Natural killer cell (primary cell): ENCODE results near the gene DIAPH2. TPM values are rescaled to one million over a fixed set of nuclear protein-coding genes. Genes with fewer than 3 reads are reported as not detected.

ENCODE experiments used
- ATAC-seq, 3 donors: fragments of 150-1000 bp in 2 of 3; fragments of 200-7000 bp in 1 of 3; cut with Tn5 transposase; 1 replicate in 1 of 3; 2 replicates in 2 of 3; pipeline ENCODE4 v1.10.0; 2021; ENCODE audit warnings: mild to moderate bottlenecking in 2 of 3, moderate library complexity in 2 of 3
- DNase-seq, 2 donors: peaks; one replicate each; pipeline versions ENCODE4 v3.0.0 to v3.0.0-alpha.2; 2013 to 2021; ENCODE audit warnings: mixed read lengths in 1 of 2
- H3K27ac ChIP-seq: one replicate; pipeline ENCODE4 v1.5.1; 2013; ENCODE audit warnings: mild to moderate bottlenecking, low read length
- H3K27me3 ChIP-seq: one replicate; pipeline ENCODE4 v1.6.1; 2013; ENCODE audit warnings: low read length; ENCODE audit not compliant: control insufficient read depth, insufficient read depth
- H3K36me3 ChIP-seq: one replicate; pipeline ENCODE4 v1.6.1; 2013; ENCODE audit warnings: low read length; ENCODE audit not compliant: control insufficient read depth, insufficient read depth
- H3K4me1 ChIP-seq: one replicate; pipeline ENCODE4 v1.6.1; 2013; ENCODE audit warnings: low read length; ENCODE audit not compliant: control insufficient read depth, insufficient read depth
- H3K4me3 ChIP-seq: one replicate; pipeline ENCODE4 v1.5.1; 2013; ENCODE audit warnings: low read length
- H3K9me3 ChIP-seq: one replicate; pipeline ENCODE4 v1.6.1; 2013; ENCODE audit warnings: low read length; ENCODE audit not compliant: control insufficient read depth, insufficient read depth
- H3K27ac Mint-ChIP-seq, 2 donors: one replicate each; pipeline ENCODE4 v1.8.0; 2022; ENCODE audit warnings: mild to moderate bottlenecking in 2 of 2, mixed read lengths in 2 of 2, moderate library complexity in 1 of 2
- H3K27me3 Mint-ChIP-seq, 2 donors: one replicate each; pipeline ENCODE4 v1.8.0; 2022; ENCODE audit warnings: low read depth in 2 of 2, mixed read lengths in 2 of 2
- H3K36me3 Mint-ChIP-seq: one replicate; pipeline ENCODE4 v1.8.0; 2022; ENCODE audit warnings: mixed read lengths
- H3K4me1 Mint-ChIP-seq, 2 donors: one replicate each; pipeline ENCODE4 v1.8.0; 2022; ENCODE audit warnings: mixed read lengths in 2 of 2
- H3K4me3 Mint-ChIP-seq: one replicate; pipeline ENCODE4 v1.8.0; 2022; ENCODE audit warnings: mild to moderate bottlenecking, moderate library complexity, mixed read lengths
- H3K9me3 Mint-ChIP-seq, 2 donors: one replicate each; pipeline ENCODE4 v1.8.0; 2022; ENCODE audit warnings: mixed read lengths in 2 of 2
- WGBS: methylation state at CpG from one replicate; pipeline ENCODE4 v1.1.7; 2013; ENCODE audit warnings: missing lambda C conversion rate; ENCODE audit not compliant: insufficient coverage; 5-methylcytosine and 5-hydroxymethylcytosine counted together
- intact Hi-C: fragments of 100-400 bp; cut with micrococcal nuclease; formaldehyde crosslinking; loops from one replicate; pipeline ENCODE4 v1.14.2; 2022
- total RNA-seq, 4 donors: library from RNA; stranded (reverse); fragments of 120-200 nt in 1 of 4; gene quantifications; one replicate each; pipeline versions ENCODE4 v1.2.3 to v1.2.4, GENCODE V29; 2013 to 2022
- TF ChIP-seq, protein P1 (sequence below): fragments of 200-600 bp; IDR thresholded peaks from one replicate; pipeline ENCODE4 v1.8.0; 2022; ENCODE audit warnings: antibody characterized with exemption

Gene DIAPH2
- total RNA-seq, 3 donors from 2014 or later (not counting 1 experiment from before 2014, with no cell fraction given) = 17.0 to 18.2 (median 17.0) TPM

DNA sequence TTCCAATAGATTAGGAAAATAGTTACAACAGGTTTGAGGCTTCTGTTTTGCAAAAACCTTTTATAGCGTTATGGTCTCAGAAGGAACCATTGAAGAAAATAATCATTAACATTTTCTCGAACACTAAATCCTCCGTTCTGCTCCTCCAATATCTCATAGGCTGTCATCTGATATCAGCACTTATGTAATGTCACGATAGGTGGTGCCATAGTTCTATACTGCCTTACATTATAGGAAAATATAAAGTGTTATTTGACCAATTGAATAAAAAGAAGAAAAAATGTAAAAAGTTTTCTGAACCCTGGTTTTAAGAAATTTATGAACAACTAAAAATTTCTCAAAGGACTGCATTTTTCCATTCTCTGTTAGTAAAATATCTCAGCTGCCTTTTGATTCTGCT lies 490.5 kb downstream of the DIAPH2 start:
- Mint-ChIP-seq H3K36me3 (no peaks in the 10 kb centered on the region), H3K27me3 (no peaks in the 10 kb centered on the region), H3K4me1 (no peaks in the 10 kb centered on the region), H3K9me3 (no peaks in the 10 kb centered on the region), H3K27ac (no peak overlapping the region), H3K4me3 (no peak overlapping the region)
- TF ChIP-seq, protein P1, sequence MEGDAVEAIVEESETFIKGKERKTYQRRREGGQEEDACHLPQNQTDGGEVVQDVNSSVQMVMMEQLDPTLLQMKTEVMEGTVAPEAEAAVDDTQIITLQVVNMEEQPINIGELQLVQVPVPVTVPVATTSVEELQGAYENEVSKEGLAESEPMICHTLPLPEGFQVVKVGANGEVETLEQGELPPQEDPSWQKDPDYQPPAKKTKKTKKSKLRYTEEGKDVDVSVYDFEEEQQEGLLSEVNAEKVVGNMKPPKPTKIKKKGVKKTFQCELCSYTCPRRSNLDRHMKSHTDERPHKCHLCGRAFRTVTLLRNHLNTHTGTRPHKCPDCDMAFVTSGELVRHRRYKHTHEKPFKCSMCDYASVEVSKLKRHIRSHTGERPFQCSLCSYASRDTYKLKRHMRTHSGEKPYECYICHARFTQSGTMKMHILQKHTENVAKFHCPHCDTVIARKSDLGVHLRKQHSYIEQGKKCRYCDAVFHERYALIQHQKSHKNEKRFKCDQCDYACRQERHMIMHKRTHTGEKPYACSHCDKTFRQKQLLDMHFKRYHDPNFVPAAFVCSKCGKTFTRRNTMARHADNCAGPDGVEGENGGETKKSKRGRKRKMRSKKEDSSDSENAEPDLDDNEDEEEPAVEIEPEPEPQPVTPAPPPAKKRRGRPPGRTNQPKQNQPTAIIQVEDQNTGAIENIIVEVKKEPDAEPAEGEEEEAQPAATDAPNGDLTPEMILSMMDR = no peak
- Histone ChIP-seq H3K9me3 (no peaks in the 10 kb centered on the region), H3K4me3 (no peak overlapping the region), H3K36me3 (no peaks in the 10 kb centered on the region), H3K27ac (no peak overlapping the region), H3K27me3 (no peaks in the 10 kb centered on the region), H3K4me1 (no peaks in the 10 kb centered on the region)
- no peak for ATAC-seq
- intact Hi-C loops = no loop called here
- no CpG with 5 or more reads among the region's 4 CpGs for WGBS
- no peak for DNase-seq

DNA sequence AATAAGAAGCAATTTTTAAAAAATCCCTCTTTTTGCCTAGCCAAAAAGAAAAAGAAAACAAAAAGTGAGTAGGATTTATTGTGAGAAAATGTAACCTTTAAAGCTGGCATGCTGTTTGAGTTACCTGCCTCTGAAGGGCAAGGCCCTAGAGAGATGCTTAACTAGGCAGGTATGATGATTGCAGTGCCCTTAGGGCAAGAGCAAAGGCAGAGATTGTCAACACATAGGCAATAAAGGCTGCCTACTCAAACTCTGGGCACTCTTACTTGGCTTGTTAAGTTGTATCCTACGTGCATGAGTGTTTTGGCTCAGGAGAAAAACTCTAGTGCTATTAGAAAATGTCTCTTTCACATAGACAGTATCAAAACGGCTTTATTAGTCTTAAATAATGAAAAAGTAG lies 505.0 kb downstream of the DIAPH2 start:
- Mint-ChIP-seq H3K4me3 (no peak overlapping the region), H3K9me3 (no peaks in the 10 kb centered on the region), H3K36me3 (no peaks in the 10 kb centered on the region), H3K27me3 (no peaks in the 10 kb centered on the region), H3K27ac (no peak overlapping the region), H3K4me1 (no peaks in the 10 kb centered on the region)
- Histone ChIP-seq H3K9me3 (no peaks in the 10 kb centered on the region), H3K4me1 (no peaks in the 10 kb centered on the region), H3K27me3 (no peaks in the 10 kb centered on the region), H3K4me3 (no peak overlapping the region), H3K36me3 (no peaks in the 10 kb centered on the region), H3K27ac (no peak overlapping the region)
- intact Hi-C loops = no loop called here
- DNase-seq = no peak
- no peak for ATAC-seq
- 100% methylated on average over 1 of the region's 2 CpGs for WGBS
- TF ChIP-seq, protein P1 = no peak

DNA sequence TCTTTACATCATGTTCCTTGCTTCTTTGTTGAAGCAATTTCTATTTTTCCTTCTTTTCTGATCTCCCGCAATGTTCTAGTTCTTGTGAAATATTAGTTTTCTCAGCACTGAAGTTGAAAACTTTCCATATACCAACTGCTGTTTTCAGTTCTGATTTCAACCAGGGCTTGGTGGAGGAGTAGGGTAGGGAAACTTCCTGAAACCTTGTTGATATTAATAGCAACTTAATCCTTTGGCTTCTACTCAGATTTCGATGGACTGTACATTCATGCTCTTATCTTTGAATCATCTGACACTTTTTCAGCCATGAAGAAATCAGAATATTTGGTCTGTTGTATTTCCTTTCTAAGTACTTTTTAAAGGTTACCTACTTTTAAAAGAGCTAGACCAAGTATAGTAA lies 514.9 kb downstream of the DIAPH2 start:
- no peak overlapping the region for H3K4me3 ChIP-seq
- TF ChIP-seq, protein P1 = no peak
- no peaks in the 10 kb centered on the region for H3K27me3 ChIP-seq
- Mint-ChIP-seq H3K27ac (no peak overlapping the region), H3K9me3 (peaks cover 0 to 4% of the 10 kb centered on the region in 2 donors), H3K36me3 (no peaks in the 10 kb centered on the region), H3K4me1 (no peaks in the 10 kb centered on the region), H3K27me3 (peaks cover 0 to 6% of the 10 kb centered on the region in 2 donors), H3K4me3 (no peak overlapping the region)
- ATAC-seq = no peak
- H3K36me3 ChIP-seq = no peaks in the 10 kb centered on the region
- H3K9me3 ChIP-seq = no peaks in the 10 kb centered on the region
- H3K4me1 ChIP-seq = no peaks in the 10 kb centered on the region
- WGBS = no CpG with 5 or more reads among the region's 2 CpGs
- no peak overlapping the region for H3K27ac ChIP-seq
- intact Hi-C loops = no loop called here
- no peak for DNase-seq

DNA sequence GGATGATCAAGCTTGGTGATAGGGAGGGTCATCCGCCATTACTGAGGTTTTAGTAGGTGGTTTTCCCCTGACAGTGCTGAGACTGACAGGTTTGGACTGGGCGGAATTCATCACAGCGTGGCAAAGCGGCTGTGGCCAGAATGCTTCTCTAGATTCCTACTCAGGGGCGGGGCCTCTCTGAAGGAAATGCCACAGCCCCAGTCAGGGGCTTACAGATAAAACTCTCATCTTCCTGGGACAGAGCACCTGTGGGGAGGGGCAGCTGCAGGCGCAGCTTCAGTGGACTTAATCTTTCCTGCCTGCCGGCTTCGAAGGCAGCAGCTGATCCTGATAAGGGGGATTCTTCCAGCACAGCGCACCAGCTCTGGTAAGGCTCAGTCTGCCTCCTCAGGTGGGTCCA lies 515.8 kb downstream of the DIAPH2 start:
- Histone ChIP-seq H3K27ac (no peak overlapping the region), H3K4me1 (no peaks in the 10 kb centered on the region), H3K27me3 (no peaks in the 10 kb centered on the region), H3K4me3 (no peak overlapping the region), H3K36me3 (no peaks in the 10 kb centered on the region), H3K9me3 (no peaks in the 10 kb centered on the region)
- peaks cover 0 to 4% of the 10 kb centered on the region in 2 donors for H3K9me3 Mint-ChIP-seq
- DNase-seq (no peak), ATAC-seq (no peak)
- no peak overlapping the region for H3K27ac Mint-ChIP-seq
- TF ChIP-seq, protein P1 = no peak
- no peaks in the 10 kb centered on the region for H3K4me1 Mint-ChIP-seq
- H3K4me3 Mint-ChIP-seq = no peak overlapping the region
- WGBS = 96% methylated on average over 9 of the region's 9 CpGs
- intact Hi-C loops = no loop called here
- H3K27me3 Mint-ChIP-seq = peaks cover 0 to 6% of the 10 kb centered on the region in 2 donors
- no peaks in the 10 kb centered on the region for H3K36me3 Mint-ChIP-seq
